GM12864 (cell line): ENCODE data around the gene HOXC4.

Experiments
- DNase-seq: peaks from one replicate; pipeline ENCODE4 v3.0.0-alpha.2; 2011; ENCODE audit warnings: low read depth
- H3K4me3 ChIP-seq: 2 replicates; pipeline ENCODE4 v1.5.1; 2011; ENCODE audit warnings: mild to moderate bottlenecking, low read depth, low read length, control low read depth
- TF ChIP-seq, protein P1 (sequence below): IDR thresholded peaks from 2 replicates; pipeline ENCODE4 v1.5.1; 2011; ENCODE audit warnings: low read depth, mild to moderate bottlenecking, moderate library complexity, low read length, control low read depth, inconsistent platforms; ENCODE audit errors: missing control alignments

The HOXC4 gene

DNA sequence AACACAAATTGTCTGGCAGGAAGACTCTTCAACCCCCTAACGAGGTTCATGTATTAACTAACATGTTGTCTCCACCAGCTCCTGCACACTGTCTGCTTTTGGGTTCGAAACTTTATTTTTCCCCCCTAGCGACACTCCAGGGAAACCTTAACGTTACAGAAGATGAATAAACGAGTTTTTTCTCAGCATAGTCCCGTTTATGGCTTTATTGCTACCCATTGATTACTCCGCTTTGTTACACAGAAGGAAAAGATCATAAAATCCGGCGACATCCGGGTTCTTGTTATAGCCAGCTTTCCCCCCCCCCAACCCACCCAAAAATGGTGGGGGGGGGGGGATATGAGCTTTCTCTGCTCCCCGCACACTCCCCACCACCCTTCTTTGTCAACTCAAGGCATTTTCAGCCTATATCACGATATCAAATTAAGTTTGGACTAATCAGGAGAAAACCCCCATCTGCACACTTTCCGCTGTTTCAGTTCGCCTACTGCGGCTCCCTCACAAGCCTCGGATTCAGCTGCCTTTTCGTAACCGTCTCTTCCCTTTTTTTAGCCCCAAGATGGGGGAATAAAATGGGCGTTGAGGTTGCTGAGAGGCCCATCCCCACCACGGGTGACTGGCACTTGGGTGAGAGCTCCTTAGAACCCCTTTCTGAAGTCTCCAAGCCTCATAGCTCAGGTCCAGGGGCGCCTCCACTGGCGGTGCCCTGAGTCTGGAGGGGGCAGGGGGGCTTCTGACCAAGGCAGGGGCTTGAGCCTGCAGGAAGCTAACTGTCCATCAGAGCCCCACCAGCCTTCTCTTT, 26.8 kb upstream of the HOXC4 start:
- DNase-seq = no peak
- H3K4me3 ChIP-seq = no peak overlapping the region
- TF ChIP-seq, protein P1, sequence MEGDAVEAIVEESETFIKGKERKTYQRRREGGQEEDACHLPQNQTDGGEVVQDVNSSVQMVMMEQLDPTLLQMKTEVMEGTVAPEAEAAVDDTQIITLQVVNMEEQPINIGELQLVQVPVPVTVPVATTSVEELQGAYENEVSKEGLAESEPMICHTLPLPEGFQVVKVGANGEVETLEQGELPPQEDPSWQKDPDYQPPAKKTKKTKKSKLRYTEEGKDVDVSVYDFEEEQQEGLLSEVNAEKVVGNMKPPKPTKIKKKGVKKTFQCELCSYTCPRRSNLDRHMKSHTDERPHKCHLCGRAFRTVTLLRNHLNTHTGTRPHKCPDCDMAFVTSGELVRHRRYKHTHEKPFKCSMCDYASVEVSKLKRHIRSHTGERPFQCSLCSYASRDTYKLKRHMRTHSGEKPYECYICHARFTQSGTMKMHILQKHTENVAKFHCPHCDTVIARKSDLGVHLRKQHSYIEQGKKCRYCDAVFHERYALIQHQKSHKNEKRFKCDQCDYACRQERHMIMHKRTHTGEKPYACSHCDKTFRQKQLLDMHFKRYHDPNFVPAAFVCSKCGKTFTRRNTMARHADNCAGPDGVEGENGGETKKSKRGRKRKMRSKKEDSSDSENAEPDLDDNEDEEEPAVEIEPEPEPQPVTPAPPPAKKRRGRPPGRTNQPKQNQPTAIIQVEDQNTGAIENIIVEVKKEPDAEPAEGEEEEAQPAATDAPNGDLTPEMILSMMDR = no peak

DNA sequence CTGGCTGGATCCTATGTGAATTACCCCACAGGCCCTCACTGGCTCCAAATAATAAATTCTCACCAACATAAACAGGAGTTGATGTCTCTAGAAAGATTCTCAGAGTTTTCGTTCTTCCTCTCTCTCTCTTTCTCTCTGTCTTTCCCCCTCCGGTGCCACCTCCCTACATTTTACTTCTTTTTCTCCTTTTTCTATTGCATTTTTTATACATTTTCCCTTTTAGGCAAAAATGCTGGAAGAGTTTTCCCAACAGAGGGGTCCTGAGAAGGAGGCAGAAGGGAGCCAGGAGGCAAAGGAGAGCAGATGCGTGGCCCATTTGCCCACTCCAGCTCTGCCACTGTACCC, 26.2 kb upstream of the HOXC4 start:
- no peak for DNase-seq
- TF ChIP-seq, protein P1 = no peak
- H3K4me3 ChIP-seq = no peak overlapping the region

DNA sequence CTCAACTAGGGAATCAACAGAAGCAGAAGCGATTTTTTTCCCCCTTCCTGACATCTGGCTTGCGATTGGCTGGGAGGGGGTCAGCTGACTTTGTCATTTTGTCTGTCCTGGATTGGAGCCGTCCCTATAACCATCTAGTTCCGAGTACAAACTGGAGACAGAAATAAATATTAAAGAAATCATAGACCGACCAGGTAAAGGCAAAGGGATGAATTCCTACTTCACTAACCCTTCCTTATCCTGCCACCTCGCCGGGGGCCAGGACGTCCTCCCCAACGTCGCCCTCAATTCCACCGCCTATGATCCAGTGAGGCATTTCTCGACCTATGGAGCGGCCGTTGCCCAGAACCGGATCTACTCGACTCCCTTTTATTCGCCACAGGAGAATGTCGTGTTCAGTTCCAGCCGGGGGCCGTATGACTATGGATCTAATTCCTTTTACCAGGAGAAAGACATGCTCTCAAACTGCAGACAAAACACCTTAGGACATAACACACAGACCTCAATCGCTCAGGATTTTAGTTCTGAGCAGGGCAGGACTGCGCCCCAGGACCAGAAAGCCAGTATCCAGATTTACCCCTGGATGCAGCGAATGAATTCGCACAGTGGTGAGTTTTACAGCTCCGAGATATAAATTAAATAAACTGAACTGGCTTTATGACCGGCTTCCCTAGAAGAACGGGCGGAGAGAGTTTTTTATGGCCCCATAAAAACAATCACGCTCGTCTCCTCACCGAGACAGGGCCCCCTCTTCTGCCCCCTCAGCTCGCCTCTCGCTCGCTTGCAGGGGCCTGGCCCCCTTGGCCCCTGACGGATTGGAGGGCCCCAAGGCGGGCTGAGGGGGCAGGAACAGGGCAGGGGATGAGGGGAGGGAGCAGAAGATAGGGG, 25.1 kb upstream of the HOXC4 start, which contains the start of gene HOXC6:
HOXC6 (plus strand) TSS at position 127 of the 888 bp plus-strand sequence; CDS start at position 209, 82 bp downstream.
- TF ChIP-seq, protein P1 = no peak
- no peak within 1 kb of the TSS for H3K4me3 ChIP-seq
- no peak for DNase-seq

DNA sequence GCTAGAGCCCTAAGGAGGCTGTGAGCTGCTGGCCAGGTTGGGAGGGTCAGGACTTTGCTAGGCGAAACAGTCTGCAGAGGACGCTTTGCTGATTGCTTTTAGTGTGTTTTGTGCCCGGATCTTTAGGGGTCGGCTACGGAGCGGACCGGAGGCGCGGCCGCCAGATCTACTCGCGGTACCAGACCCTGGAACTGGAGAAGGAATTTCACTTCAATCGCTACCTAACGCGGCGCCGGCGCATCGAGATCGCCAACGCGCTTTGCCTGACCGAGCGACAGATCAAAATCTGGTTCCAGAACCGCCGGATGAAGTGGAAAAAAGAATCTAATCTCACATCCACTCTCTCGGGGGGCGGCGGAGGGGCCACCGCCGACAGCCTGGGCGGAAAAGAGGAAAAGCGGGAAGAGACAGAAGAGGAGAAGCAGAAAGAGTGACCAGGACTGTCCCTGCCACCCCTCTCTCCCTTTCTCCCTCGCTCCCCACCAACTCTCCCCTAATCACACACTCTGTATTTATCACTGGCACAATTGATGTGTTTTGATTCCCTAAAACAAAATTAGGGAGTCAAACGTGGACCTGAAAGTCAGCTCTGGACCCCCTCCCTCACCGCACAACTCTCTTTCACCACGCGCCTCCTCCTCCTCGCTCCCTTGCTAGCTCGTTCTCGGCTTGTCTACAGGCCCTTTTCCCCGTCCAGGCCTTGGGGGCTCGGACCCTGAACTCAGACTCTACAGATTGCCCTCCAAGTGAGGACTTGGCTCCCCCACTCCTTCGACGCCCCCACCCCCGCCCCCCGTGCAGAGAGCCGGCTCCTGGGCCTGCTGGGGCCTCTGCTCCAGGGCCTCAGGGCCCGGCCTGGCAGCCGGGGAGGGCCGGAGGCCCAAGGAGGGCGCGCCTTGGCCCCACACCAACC, 23.9 kb upstream of the HOXC4 start:
- DNase-seq = no peak
- TF ChIP-seq, protein P1 = no peak
- no peak overlapping the region for H3K4me3 ChIP-seq

DNA sequence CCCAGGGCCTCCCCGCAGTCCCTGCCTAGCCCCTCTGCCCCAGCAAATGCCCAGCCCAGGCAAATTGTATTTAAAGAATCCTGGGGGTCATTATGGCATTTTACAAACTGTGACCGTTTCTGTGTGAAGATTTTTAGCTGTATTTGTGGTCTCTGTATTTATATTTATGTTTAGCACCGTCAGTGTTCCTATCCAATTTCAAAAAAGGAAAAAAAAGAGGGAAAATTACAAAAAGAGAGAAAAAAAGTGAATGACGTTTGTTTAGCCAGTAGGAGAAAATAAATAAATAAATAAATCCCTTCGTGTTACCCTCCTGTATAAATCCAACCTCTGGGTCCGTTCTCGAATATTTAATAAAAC, 23.2 kb upstream of the HOXC4 start:
- DNase-seq = no peak
- TF ChIP-seq, protein P1 = no peak
- no peak overlapping the region for H3K4me3 ChIP-seq

DNA sequence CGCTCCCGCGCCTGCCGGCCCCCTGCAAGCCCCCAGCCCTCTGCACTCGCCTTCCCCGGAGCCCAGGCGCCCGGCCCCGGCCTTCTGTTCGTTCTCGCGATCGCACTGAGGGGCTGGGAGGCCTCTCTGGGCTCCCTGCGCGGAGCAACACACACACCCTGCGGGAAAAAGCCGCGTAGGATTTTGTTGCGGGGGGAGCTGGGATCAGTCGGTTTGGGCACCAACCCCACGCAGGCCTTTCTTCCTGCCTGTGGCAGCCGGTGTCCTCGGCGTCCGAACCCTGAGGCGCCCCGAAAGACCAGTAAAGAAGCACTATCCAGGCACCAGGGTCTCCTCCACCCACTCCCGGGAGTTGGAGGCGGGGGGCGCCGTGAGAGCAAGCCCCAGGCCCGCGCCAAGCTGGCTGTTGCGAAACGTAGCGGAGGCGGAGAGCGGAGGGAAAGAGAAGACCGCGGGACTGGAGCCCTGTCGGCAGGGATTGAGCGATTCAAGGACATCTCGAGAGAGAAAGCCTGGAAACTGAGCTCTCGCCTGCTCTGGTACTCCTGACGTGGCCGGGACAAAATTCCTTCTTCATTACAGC, 22.7 kb upstream of the HOXC4 start:
- DNase-seq = no peak
- H3K4me3 ChIP-seq = no peak overlapping the region
- TF ChIP-seq, protein P1 = no peak
